Heart left ventricle (tissue), 16 donors: ENCODE data around the gene FAM170B. TPM values are rescaled to one million over a fixed set of nuclear protein-coding genes. Genes with fewer than 3 reads are reported as not detected.

Experiments
- ATAC-seq, 4 donors: fragments of 200-7000 bp; cut with Tn5 transposase; one replicate each; pipeline ENCODE4 v1.9.1; 2020 to 2022; ENCODE audit warnings: moderate library complexity in 4 of 4, mild to moderate bottlenecking in 3 of 4, moderate number of reproducible peaks in 1 of 4
- DNase-seq, 5 donors: peaks; one replicate each; pipeline ENCODE4 v3.0.0-alpha.2; 2020
- H3K27ac ChIP-seq, 12 donors: fragments of 200-600 bp; sonication (generic) in 4 of 12; one replicate each; pipeline versions ENCODE4 v1.5.0 to v1.8.0; 2016 to 2022; ENCODE audit warnings: mild to moderate bottlenecking in 2 of 12
- H3K27me3 ChIP-seq, 9 donors: fragments of 200-600 bp; sonication (generic) in 2 of 9; one replicate each; pipeline versions ENCODE4 v1.5.1 to v1.8.0; 2016 to 2022; ENCODE audit warnings: mild to moderate bottlenecking in 3 of 9
- H3K36me3 ChIP-seq, 9 donors: fragments of 200-600 bp; sonication (generic) in 2 of 9; one replicate each; pipeline versions ENCODE4 v1.5.0 to v1.8.0; 2018 to 2022; ENCODE audit warnings: mild to moderate bottlenecking in 2 of 9
- H3K4me1 ChIP-seq, 12 donors: fragments of 200-600 bp; sonication (generic) in 4 of 12; one replicate each; pipeline versions ENCODE4 v1.5.0 to v1.8.0; 2016 to 2022; ENCODE audit warnings: mild to moderate bottlenecking in 3 of 12
- H3K4me3 ChIP-seq, 12 donors: fragments of 200-600 bp; sonication (generic) in 4 of 12; one replicate each; pipeline versions ENCODE4 v1.5.0 to v1.8.0; 2017 to 2022; ENCODE audit warnings: mild to moderate bottlenecking in 9 of 12, moderate library complexity in 4 of 12
- H3K9me3 ChIP-seq, 12 donors: fragments of 200-600 bp; sonication (generic) in 4 of 12; one replicate each; pipeline versions ENCODE4 v1.5.0 to v1.8.0; 2016 to 2022; ENCODE audit warnings: mild to moderate bottlenecking in 1 of 12
- CTCF ChIP-seq, 12 donors: fragments of 200-600 bp; sonication (generic) in 4 of 12; IDR thresholded peaks; one replicate each; pipeline versions ENCODE4 v1.5.0 to v1.8.0; 2018 to 2022; ENCODE audit warnings: antibody characterized with exemption in 12 of 12, mild to moderate bottlenecking in 5 of 12
- POLR2A ChIP-seq, 2 donors: fragments of 450-650 bp; IDR thresholded peaks; one replicate each; pipeline ENCODE4 v1.6.1; 2017; ENCODE audit warnings: antibody characterized with exemption in 2 of 2, mild to moderate bottlenecking in 2 of 2, moderate library complexity in 2 of 2
- WGBS, 4 donors: extraction: QIAGEN DNeasy Blood & Tissue Kit in 2 of 4; methylation state at CpG; one replicate each; pipeline versions ENCODE4 v1.1.5 to v1.1.7; 2013 to 2018; 5-methylcytosine and 5-hydroxymethylcytosine counted together
- intact Hi-C, 10 donors: fragments of 100-400 bp; cut with DNase I; formaldehyde crosslinking; loops; one replicate each; pipeline versions ENCODE4 v1.11.1 to v1.14.2; 2022
- polyA plus RNA-seq, 2 donors: library from polyadenylated mRNA; stranded (reverse); fragments of 200-250 nt; gene quantifications; one replicate each; pipeline ENCODE4 v1.2.3, GENCODE V29; 2013
- total RNA-seq, 9 donors: library from RNA; depleted of rRNA in 2 of 9; stranded (reverse); fragments of >200 nt in 2 of 9; fragmentation: NEBNext Ultra II Directional in 3 of 9; extraction: Animal tissue kit (Norgen Biotek cat#: 25700) in 3 of 9; gene quantifications; one replicate each; pipeline versions ENCODE4 v1.1.0 to v1.2.4, GENCODE V29; 2016 to 2023
- donor health status: ischemic (EF 13 %, LVEDD 7.1; RV severe dilation, severe dysfunction).
- donor health status: healthy with polysubstance abuse.
- donor health status: DM: no; HTN: yes; CAD: no.
- donor health status: DM: no; HTN: no; CAD: no.
- donor health status: ischemic (EF 25% LVEDD 6.9; RV normal size, moderate dysfunction).
- donor health status: ischemic (EF 25% LVEDD 5.7; RV mildly dilated, moderate dysfunction).
- donor health status: healthy.
- donor health status: DM: yes; HTN: yes; CAD: no.
- donor health status: ischemic (EF 35%, LVEDD 5.7; RV mildly dilated, moderate dysfunction).
- donor health status: nonischemic (EF 11% LVEDD 7.7; RV severe dilation, severe dysfunction).
- donor health status: DM: yes; HTN: yes; CAD: no.
- donor health status: PGD.
- donor health status: ischemic (EF 29% LVEDD 5.4; RV normal size, mild dysfunction).
- donor health status: nonischemic (EF 23%, LVEDD 6.1; RV moderate dilation, normal function).

The FAM170B gene
- total and polyA plus RNA-seq, 11 donors: not detected

- TF ChIP-seq POLR2A (IDR thresholded peaks at IDR 0.05) (peak in 1 of 2 donors; percentile 2), CTCF (IDR thresholded peaks at IDR 0.05) (no peak)
- H3K27ac ChIP-seq: peak overlapping the region in 8 of 12 donors; percentile 0 to 89 (median 40)
- ATAC-seq (no peak), DNase-seq (peak in 1 of 5 donors; percentile 47)
- H3K27me3 ChIP-seq: peaks cover 0 to 6% (median 0%) of the 10 kb centered on the region in 9 donors
- peak overlapping the region in 9 of 12 donors; percentile 32 to 94 (median 68) for H3K4me3 ChIP-seq
- H3K4me1 ChIP-seq: peaks cover 0 to 55% (median 21%) of the 10 kb centered on the region in 12 donors
- 72 to 87% (median 75%) methylated on average over 13 to 14 of the region's 14 CpGs for WGBS, 4 donors
- H3K9me3 ChIP-seq: no peaks in the 10 kb centered on the region
- intact Hi-C loops: loop anchor here in 5 of 10 donors (5.0 to 10.0 kb wide), 6 partner anchors 34 to 134 kb away; no protein-coding TSS in a partner anchor
- H3K36me3 ChIP-seq: no peaks in the 10 kb centered on the region
Measured at GRCh38 chr10:49115796-49116508, 17.9 kb downstream of the FAM170B start.

- H3K9me3 ChIP-seq: no peaks in the 10 kb centered on the region
- 1 to 5% (median 2%) methylated on average over 14 to 95 of the region's 95 CpGs for WGBS, 4 donors
- peak within 1 kb of the TSS; percentile 37 to 94 (median 71) for H3K4me3 ChIP-seq
- TF ChIP-seq CTCF (IDR thresholded peaks at IDR 0.05): peak in 5 of 12 donors; percentile 11 to 43 (median 16)
- TF ChIP-seq POLR2A (IDR thresholded peaks at IDR 0.05): peak in 1 of 2 donors; percentile 9
- peaks cover 0 to 6% (median 0%) of the 10 kb centered on the region in 9 donors for H3K27me3 ChIP-seq
- peak; percentile 50 to 74 (median 55) for DNase-seq
- peaks cover 0 to 62% (median 28%) of the 10 kb centered on the region in 12 donors for H3K4me1 ChIP-seq
- no peaks in the 10 kb centered on the region for H3K36me3 ChIP-seq
- H3K27ac ChIP-seq: peak within 1 kb of the TSS; percentile 27 to 92 (median 83)
- ATAC-seq: peak; percentile 12 to 66 (median 42)
- intact Hi-C loops: loop anchor here in 5 of 10 donors (5.0 to 10.0 kb wide), 6 partner anchors 33 to 133 kb away; no protein-coding TSS in a partner anchor
Measured at GRCh38 chr10:49115015-49115795, 18.6 kb downstream of the FAM170B start, which contains the start of gene VSTM4. VSTM4 (minus strand) TSS chr10:49115522; CDS start chr10:49115485, 37 bp downstream.

- Histone ChIP-seq H3K27me3 (peaks cover 0 to 6% (median 0%) of the 10 kb centered on the region in 9 donors), H3K9me3 (no peaks in the 10 kb centered on the region), H3K4me1 (peaks cover 5 to 68% (median 32%) of the 10 kb centered on the region in 12 donors), H3K27ac (peak overlapping the region; percentile 27 to 92 (median 83)), H3K36me3 (no peaks in the 10 kb centered on the region), H3K4me3 (peak overlapping the region; percentile 37 to 94 (median 71))
- ATAC-seq (peak in 3 of 4 donors; percentile 3 to 10 (median 6)), DNase-seq (no peak)
- TF ChIP-seq POLR2A (IDR thresholded peaks at IDR 0.05) (no peak), CTCF (IDR thresholded peaks at IDR 0.05) (no peak)
- intact Hi-C loops: loop anchor here in 7 of 10 donors (5.0 to 10.0 kb wide), 10 partner anchors 32 to 457 kb away; no protein-coding TSS in a partner anchor
- 6 to 30% (median 27%) methylated on average over 9 of the region's 9 CpGs for WGBS, 4 donors
Measured at GRCh38 chr10:49114718-49115014, 19.2 kb downstream of the FAM170B start.
